GM04503 (cell line): ENCODE results near the gene ZNF311.
"Not testable (repeated sequence)": the region's sequence is repeated elsewhere in the genome, so short reads cannot be mapped to it uniquely, and the experiment has no call there.

Experiments used
- DNase-seq: peaks from one replicate; pipeline ENCODE4 v3.0.0-alpha.2; 2012; ENCODE audit warnings: low read depth

ZNF311 gene

GRCh38 chr6:28953039-28953584, 52.0 kb downstream of the ZNF311 start:
- DNase-seq: no peak

- DNase-seq: not testable (repeated sequence)
Measured at GRCh38 chr6:28949656-28950195, 55.4 kb downstream of the ZNF311 start.

- DNase-seq: no peak
Measured at GRCh38 chr6:28948782-28949486, 56.2 kb downstream of the ZNF311 start.

- no peak for DNase-seq
Measured at GRCh38 chr6:28947831-28948270, 57.3 kb downstream of the ZNF311 start.

- no peak for DNase-seq
Measured at GRCh38 chr6:28947067-28947765, 57.9 kb downstream of the ZNF311 start.

GRCh38 chr6:28945349-28945748, 59.8 kb downstream of the ZNF311 start:
- no peak for DNase-seq
